NCI-H1930 (cell line): Measurements from ENCODE around the gene MRPS23.

Experiments
- DNase-seq, 2 experiments: peaks; one replicate each; lab custom pipeline; 2025; lab: John Stamatoyannopoulos, UW

The MRPS23 gene

DNA sequence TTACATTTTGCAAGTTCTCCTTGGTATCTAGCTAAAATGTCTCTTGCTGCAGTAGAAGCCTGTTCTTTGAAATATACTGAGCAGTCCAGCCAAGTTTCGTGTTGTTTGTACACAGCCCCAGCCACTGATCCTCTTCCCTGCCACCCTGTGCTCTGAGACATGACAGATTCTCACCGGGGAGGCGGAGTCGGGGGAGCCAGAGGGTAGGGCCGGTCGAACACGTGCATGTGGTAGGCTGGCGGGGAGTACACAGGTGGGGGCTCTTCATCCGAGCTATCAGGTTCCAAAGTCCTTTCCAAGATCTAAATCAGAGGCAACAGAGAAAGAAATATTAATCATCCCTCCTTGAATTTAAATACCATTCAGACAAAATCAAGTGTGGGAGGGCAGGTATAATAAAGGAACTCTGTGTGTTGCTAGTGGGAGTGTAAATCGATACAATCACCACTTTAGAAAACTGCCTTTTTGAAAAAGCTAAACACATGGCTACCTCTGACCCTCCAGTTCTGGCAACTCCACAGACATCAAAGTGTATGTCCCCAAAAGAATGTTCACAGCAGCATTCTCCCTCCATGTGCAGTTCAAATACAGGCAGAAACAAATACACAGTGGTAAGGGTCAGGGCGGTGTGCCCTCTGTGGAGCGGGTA is 29.7 kb upstream of the MRPS23 start:
- DNase-seq: no peak

DNA sequence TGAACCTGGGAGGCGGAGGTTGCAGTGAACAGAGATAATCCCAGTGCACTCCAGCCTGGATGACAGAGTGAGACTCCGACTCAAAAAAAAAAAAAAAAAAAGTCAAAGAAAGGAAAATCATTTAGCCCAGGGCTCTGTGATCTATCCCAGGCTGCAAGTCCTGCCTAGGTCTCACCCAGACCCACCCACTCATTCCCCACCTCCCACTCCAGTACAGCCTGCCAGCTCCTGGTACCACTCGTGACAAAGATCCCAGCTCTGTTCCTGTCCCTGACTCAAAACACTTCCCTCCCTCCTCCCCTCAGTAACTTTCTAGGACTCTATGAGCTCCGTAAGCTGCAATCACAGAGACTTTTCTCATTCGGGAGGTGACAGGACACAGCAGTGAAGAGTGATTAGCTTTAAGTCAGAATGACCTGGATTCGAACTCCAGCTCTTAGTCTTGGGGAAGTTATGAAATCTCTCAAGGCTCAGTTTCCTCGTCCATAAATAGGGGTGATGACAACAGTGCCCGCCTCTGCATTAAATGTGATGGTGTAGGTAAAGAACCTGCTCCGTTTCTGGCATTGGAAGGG is 28.0 kb upstream of the MRPS23 start:
- DNase-seq: no peak

DNA sequence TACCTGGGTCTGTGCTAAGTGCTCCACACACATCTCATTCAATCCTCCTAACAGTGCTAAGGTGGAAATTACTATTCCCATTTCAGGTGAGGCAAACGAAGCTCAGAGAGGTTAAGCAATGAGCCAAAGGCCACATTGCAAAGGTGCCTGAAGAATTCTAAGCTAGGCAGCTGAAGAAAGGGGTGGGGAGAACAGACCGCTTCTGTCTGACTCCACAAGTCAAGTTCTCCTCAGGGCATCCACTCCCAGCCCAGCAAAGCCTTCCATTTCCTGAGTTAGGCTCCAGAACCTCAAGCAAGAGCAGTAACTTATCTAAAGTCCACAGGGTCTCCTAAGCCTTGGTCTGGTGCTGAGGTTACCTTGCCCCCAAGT is 27.0 kb upstream of the MRPS23 start:
- no peak for DNase-seq

DNA sequence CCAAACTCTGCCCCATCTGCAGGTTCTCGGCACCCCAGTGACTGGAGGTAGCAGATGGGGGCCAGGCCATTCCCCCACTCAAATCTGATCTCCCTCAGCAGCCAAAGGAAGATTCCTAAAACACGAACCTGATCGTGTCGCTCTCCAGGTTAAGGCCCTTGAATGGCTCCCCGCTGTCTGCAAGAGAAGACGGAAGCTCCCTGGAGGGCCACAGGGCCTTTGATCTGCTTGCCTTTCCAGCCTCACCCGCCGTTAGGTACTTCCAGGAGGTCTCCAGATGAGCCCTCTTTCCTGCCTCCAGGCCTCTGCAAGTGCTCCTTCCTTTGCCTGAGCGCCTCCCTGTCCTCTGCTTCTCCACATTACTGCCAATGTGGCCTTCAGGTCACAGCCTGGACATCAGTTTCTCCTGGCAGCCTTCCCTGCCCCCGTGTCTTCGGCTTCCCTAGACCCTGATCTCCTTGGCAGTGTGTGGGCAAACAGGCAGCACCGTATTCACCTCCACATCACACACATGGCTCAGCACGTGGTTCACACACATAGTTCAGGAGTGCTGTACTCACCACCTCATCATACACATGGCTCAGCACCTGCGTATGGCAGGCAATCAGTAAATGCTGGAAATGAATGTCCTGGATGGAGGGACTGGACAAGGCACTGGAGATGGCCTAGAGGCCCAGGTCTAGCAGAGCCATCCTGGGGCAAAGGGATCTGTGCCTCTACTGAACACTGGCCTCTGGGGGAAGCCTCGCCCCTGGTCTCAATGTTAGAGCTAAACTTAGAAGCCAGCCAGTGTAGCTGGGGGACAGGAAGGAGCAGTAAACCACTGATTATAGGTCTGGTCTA is 26.4 kb upstream of the MRPS23 start:
- no peak for DNase-seq

DNA sequence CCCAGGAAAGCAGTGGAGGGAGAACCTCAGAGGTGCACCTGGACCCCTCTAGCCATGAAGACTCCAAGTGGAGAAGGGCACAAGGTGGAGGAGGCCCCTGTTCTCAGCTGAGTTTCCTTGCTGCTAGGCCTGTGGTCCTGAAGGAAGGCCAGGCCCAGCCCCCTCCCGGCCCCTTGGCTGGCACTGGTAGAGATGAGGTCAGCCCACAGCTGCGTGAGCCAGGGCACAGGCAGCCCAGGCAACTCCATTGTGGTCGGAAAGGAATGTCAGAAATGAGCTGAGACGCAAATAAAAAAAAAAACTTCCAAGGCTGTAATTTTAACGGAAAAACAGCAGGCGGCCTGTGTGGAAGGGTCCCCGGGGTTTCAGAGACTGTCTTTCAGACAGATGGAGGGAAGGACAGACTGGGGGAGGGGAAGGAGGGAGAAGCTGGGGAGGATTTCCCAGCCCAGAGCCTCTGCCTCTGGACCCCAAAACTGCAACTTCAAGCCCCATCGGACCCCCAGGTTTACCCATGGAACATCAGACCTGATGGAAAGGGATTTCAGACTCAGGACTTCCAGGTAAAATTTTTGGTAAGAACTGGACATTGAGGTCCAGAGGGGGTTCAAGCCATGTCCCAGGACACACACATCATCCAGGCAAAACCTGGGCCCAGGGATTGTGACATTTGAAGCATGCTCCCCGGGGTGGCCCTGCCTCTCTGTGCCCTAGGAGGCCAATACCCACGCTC is 25.6 kb upstream of the MRPS23 start:
- no peak for DNase-seq

DNA sequence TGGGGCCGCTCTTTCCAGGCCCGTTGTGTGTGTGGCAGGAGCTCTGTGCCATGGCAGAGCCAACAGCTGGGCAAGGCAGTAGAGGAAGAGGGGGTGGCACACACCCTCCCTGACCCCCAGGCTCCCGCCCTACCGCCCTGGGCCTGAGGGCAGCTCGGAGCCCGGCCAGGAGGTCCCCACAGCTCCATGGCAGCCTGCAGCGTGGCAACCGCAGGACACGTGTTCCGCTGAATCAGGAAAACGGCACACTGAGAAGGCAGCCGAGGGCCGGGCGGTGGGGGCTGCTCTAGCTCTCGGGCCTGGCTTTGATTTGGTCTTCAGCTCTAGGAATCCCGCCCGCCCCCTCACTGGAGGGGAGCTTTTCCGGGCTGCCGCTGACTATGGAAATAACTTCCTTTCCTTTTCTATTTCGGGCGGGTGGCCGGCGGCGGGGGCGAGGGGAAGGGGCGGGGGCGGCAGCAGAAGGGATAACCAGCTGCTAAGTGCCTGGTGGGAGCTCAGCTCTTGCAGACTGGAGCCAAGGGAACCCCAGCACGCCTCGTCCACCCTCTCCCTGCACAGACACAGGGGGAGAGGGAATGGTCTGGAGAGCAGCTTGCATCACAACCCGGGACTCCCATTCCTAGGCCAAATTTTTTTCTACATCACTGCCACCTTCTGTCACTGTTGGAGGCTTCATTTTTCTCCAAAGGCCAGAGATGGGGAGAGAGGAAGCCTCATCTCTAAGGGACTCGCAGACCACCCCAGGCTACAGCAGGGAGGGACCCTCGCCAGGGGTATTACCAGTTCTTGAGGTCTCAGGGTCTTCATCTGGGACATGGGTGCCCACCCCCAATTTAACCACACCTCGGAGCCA is 24.8 kb upstream of the MRPS23 start:
- no peak for DNase-seq

DNA sequence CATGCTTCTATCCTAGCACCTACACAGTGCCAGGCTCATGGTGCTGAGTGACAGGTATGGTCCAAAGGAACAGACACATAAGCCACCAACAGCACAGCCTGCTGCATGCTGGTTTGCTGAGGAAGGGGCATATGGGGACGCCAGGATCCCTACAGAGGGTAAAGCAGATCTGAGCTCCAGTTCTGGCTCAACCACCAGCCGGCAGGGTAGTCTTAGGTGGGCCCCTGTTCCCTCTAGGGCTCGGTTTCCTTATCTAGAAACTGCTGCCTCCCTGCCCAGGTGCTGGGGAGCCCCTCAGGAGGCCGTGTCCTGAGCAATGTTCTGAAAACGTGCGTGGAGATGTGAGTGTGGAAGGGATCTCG is 24.2 kb upstream of the MRPS23 start:
- no peak for DNase-seq

DNA sequence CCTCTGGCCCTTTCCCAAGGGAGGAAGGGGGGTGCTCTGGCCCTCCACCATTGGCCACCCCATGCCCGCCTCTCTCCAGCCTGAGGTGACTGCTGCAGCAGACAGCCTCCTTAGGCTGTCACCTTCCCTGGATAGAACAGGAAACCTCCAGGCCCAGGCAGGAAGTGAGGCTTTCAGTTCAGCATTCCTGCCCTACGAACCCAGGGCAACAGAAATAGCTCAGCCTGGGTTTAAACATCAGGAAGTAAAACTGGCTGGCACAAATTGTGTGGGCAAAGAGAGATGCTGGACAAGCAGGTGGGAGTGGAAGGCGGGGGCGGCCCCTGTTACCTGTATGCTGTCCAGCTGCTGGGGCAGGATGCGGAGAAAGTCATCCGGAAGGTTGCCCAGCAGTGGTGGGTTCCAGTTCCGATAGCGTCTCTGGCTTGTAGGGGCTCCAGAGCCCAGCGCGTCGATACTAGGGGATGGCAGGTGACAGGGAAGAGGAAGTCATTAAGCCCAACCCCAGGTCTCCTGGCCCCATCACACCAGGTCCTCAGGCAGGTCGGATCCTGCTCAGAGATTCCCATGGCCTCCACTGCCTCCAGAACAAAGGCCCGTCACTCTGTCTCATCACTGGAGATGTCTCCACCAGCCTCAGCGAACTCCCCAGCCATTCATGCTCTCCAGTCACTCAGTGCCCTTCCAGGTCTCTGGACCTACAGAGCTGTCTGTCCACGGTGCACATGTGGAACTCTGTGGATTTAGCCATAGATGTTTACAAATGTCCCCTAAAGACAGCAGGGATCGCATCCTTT is 23.6 kb upstream of the MRPS23 start:
- DNase-seq: no peak

DNA sequence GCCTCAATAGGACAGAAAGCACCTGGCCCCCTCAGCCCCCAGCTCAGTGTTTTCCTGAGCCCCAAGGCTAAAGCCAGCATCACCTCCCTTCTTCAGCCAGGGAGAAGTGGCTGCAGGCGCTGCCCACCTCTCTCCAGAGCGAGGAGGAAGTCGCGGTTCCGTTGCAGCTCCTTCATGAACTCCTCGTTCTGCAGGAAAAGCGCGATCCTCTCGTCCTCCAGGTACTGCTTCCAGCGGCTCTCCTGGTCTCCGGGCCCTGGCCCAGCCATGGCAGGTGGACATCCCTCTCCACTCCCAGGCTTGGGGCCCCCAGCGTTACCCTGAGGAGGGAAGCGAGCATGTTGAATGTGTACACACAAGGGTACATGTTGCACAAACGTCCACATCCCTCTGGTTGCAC is 22.7 kb upstream of the MRPS23 start:
- DNase-seq: no peak

DNA sequence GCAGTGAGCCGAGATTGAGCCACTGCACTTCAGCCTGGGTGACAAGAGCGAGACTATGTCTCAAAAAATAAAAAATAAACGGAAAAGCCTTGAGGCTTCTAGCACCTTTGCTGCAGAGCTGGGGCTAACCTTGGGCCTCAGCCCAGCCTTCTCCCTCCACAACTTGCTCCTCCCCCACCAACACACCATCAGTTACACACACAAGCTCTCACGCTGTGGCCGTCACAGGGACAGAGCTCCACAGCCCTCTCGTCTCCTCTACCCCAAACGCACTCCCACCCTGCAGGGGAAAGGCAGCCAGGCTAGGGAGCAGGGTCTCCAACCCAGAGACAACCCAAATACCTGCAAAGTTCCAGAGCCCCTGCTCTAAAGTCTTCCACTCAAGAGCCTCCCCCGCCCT is 22.0 kb upstream of the MRPS23 start:
- no peak for DNase-seq

DNA sequence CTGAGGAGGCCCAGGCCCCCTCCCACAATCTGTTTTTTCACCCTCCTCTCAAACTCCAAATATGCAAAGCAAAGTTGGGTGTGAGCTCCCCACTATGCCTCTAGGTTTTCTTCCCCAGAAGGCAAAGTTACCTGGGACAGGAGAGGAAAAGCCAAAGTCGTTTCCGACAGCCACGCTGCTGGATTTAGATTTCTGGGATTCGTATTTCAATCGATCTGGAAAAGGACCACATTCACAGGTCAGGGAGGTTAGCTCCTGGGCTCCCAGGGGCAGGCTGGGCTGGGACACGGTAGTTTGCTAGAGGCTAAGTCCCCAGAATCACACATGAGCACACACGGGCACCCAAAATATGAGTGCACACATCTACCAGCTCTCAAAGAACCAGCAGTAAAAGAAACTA is 21.3 kb upstream of the MRPS23 start:
- no peak for DNase-seq

DNA sequence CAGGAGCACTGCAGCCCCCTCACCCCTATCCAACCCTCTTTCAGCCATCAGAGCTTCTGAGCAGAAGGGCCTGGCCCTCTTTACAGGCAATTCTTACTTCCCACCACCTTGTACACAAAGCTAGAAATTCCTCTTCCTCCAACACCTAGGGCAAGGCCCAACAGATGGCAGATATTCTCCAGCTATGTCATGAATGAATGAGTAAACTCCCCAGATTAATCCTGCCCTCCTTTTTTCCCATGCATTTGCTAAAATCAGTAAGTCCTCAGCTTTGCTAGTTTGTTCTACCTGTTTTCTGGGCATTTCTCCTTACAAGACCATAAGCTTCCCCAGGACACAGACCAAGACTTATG is 20.4 kb upstream of the MRPS23 start:
- no peak for DNase-seq

DNA sequence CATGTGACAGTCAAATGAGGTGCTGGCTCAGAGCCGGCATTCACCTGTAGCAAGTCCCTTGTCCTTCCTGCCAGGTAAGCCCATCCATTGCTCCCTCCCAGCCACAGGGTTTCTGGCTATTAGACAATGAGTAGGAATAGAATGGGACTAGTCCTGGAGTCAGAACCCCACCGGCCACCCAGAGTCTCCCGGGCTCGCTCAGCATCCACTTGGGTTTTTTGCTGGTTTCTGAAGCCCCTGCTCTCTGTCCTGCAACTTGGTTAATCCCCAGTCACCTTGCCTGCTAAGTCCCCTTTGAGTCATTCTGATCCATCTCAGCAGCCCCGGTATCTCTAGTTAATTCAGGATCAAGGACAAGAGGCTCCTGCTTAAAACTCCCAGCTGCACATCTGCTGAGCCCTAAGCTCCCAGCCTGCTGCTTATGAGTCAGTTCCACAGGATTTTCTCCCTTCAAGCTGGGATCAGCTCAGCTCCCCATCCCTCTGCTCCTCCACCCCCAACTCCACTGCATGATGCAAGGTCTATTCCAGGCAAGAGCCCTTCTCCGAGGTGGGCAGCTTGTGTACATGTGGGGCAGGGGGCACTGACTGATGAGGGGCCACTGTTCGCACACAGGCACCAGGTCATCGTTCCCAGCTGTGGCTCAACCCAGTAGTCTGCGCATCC is 19.9 kb upstream of the MRPS23 start:
- no peak for DNase-seq

DNA sequence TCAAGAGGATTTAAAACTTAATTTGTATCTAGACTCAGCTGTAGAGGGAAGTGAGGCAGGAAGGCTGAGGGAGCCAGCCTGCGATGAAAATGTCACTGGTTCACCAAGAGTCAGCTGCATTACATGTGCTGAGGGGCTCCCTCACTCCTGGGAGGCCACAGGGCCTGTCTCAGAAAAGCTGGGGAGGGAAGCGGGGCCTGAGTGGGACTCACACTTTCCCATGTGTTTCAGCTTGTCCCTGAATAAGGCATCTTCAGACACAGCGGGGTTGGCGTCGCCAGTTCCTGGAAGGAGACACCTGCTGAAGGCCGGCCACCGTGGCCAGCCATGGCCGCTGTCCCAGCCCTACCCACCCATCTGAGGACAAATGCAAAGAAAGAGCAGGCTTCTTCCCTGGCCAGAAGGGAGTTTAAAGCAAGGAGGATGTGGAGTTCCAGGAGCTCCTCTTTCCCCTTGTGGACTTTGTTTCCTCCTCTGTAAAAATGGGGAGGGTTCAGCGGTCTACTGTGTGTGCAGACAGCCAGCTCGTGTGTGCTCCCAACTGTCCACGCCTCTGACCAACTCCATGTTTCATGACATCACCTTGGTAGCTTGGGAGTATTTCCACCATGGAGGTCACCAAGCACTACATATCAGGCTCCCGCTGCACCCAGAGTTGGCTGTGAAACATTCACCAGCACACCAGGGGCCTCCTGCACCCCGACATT is 19.2 kb upstream of the MRPS23 start:
- DNase-seq: no peak

DNA sequence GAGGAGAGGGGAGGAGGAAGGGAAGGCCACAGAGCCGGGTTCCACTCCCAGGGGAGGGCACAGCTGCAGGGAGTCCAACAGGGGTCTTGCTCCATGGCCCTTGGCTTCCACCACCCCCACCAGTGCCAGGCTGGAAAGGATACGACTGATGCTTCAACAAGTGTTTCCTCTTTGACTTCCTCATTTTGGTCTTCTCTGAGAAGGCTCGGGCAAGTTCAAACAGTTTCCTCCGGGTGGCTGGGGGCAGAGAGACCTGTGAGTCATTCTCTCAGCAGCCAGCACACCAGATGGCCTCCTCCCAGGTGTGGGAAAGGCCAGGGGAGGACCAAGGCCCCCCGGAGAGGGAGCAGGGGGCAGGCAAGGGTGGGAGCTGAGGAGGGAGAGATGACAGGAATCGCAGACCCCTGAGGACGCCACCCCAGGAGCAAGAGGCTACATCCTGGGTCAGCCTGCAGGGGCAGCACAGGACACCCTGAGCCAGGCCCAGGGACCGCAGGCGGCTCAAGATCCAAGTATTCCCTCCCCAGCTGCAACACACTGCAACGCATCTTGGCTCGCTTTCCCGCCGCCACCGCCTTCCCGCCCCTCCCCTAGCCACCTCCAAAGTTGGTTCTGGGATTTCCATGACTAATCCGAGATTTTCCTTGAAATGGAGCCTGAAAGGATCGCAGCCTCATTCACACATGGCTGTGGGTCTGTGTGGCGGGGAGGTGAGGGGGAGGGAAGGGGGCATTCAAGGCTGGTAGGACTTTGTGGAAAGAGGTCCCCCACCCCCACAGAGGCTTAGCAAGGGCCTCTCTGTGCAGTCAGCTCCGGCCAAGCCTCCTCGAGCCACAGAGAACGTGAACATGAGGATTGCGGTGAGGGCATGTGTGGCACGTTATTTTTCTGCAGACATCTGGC is 18.4 kb upstream of the MRPS23 start:
- DNase-seq: no peak

DNA sequence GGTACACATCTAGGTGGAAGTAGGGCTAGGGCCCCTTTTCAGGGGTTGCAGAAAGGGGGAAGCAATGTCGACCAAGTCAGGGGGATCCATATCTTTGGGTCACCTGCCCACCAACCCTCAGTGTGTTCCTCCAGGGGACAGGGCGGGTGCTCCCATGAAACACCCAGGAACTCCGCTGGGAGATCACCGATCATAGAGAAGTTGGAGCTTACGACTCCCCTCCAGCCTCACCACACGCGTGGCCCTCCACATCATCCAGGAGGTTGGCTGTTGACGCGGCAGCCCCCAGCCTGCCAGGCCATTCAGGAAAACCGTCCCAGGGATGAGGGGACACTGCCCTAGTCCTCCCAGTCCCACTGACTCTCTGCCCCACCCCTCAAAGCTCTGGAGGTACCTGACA is 17.3 kb upstream of the MRPS23 start:
- DNase-seq: no peak

DNA sequence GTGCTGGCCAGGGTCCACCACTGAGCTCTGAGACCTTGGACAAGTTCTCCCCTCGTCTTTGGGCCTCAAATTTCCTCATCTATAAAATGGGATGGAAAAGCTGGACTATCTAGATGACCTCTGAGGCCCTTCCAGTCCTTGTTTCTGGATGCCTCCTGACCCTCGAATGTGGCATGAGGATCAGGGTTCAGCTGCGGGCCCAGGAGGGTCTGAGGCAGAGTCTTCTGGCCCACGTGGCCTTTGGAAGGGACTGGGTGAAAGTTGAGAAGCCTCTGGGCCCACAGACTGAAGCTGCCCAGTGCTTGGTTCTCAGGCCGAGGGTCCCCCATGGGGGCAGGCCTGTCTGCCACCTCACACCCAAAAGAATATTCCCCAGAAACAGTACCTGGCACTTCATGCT is 16.9 kb upstream of the MRPS23 start:
- no peak for DNase-seq

DNA sequence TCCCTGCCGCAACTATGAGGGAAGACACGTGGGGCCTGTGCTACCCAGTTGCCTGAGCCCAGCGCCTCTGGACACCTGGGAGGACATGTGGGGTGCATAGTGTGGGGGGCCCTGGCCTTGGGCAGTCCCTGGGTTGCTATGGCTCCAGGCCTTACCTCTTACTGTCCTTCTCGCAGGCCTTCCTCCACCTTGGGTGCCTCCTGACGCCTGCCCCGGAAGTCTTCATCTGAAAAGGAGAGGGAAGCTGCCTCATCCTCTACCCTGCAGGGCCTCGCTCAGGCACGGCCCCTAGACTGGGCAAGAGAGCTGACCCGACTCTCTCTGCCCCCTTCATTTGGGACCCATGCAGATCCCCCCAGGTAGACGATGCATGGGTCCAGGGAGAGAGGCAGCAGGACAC is 16.5 kb upstream of the MRPS23 start:
- DNase-seq: no peak

DNA sequence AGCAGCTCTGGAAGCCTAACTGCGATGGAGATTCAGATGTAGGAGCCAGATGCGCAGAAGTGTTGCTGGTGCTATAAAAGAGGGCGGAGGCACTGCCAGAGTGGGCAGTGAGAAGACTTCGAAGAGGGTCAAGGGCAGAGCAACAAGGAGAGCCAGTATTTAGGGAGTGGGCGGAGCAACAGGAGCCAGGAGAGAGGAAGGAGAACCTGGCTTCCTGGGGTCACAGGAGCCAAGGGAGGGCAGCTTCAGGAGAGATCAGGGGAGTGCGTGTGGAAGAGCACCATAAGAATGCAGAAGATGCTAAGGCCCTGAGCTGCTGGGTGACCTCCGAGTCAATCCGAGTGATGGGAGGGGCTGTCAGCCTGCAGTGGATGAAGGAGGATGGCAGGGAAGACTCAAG is 14.4 kb upstream of the MRPS23 start:
- no peak for DNase-seq
